ENCODE measurements around the gene C1GALT1.
"Not testable (repeated sequence)": the region's sequence is repeated elsewhere in the genome, so short reads cannot be mapped to it uniquely, and the experiment has no call there.

- TF ChIP-seq POLR2A (IDR thresholded peaks at IDR 0.05): not testable (repeated sequence)
- TF ChIP-seq, protein P1, sequence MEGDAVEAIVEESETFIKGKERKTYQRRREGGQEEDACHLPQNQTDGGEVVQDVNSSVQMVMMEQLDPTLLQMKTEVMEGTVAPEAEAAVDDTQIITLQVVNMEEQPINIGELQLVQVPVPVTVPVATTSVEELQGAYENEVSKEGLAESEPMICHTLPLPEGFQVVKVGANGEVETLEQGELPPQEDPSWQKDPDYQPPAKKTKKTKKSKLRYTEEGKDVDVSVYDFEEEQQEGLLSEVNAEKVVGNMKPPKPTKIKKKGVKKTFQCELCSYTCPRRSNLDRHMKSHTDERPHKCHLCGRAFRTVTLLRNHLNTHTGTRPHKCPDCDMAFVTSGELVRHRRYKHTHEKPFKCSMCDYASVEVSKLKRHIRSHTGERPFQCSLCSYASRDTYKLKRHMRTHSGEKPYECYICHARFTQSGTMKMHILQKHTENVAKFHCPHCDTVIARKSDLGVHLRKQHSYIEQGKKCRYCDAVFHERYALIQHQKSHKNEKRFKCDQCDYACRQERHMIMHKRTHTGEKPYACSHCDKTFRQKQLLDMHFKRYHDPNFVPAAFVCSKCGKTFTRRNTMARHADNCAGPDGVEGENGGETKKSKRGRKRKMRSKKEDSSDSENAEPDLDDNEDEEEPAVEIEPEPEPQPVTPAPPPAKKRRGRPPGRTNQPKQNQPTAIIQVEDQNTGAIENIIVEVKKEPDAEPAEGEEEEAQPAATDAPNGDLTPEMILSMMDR (IDR thresholded peaks at IDR 0.05): not testable (repeated sequence)
Observed at GRCh38 chr7:7143404-7143803, 38.9 kb upstream of the C1GALT1 start.

Measured in thyroid gland (tissue), 4 donors.